Smooth muscle cell (in vitro differentiated cells): ENCODE data around the gene SUSD4. TPM values are rescaled to one million over a fixed set of nuclear protein-coding genes. Genes with fewer than 3 reads are reported as not detected.
A peak's percentile ranks its signal among the peaks of the same experiment; 100 is the strongest.

Source experiments
- DNase-seq: peaks from one replicate; lab custom pipeline; 2025; ENCODE audit not compliant: unreplicated experiment; lab: John Stamatoyannopoulos, UW
- H2AFZ ChIP-seq: fragments of 200-600 bp; sonication (generic); 2 replicates; pipeline ENCODE4 v1.6.0; 2016; ENCODE audit warnings: antibody characterized with exemption, low read depth, mild to moderate bottlenecking
- H3F3A ChIP-seq: fragments of 200-600 bp; sonication (generic); 2 replicates; pipeline ENCODE4 v1.6.0; 2017; ENCODE audit warnings: antibody characterized with exemption, low read depth
- H3K27ac ChIP-seq: fragments of 200-600 bp; sonication (generic); 2 replicates; pipeline ENCODE4 v1.5.1; 2016; ENCODE audit warnings: low read depth, mild to moderate bottlenecking
- H3K27me3 ChIP-seq: fragments of 200-600 bp; sonication (generic); 2 replicates; pipeline ENCODE4 v1.6.1; 2016; ENCODE audit warnings: low read depth, mild to moderate bottlenecking
- H3K36me3 ChIP-seq: fragments of 200-600 bp; sonication (generic); 2 replicates; pipeline ENCODE4 v1.5.1; 2016; ENCODE audit warnings: low read depth
- H3K4me1 ChIP-seq: fragments of 200-600 bp; sonication (generic); 2 replicates; pipeline ENCODE4 v1.5.1; 2016; ENCODE audit warnings: low read depth
- H3K4me2 ChIP-seq: fragments of 200-600 bp; sonication (generic); 2 replicates; pipeline ENCODE4 v1.6.0; 2016; ENCODE audit warnings: mild to moderate bottlenecking
- H3K4me3 ChIP-seq: fragments of 200-600 bp; sonication (generic); 2 replicates; pipeline ENCODE4 v1.5.1; 2016; ENCODE audit warnings: mild to moderate bottlenecking
- H3K79me2 ChIP-seq: fragments of 200-600 bp; sonication (generic); 2 replicates; pipeline ENCODE4 v1.6.0; 2016; ENCODE audit warnings: low read depth, mild to moderate bottlenecking
- H3K9ac ChIP-seq: fragments of 200-600 bp; sonication (generic); 2 replicates; pipeline ENCODE4 v1.6.0; 2016; ENCODE audit warnings: low read depth
- H3K9me3 ChIP-seq: fragments of 200-600 bp; sonication (generic); replicated peaks from 2 replicates; pipeline ENCODE4 v1.5.1; 2016; ENCODE audit warnings: low read depth
- H4K20me1 ChIP-seq: fragments of 200-600 bp; sonication (generic); 2 replicates; pipeline ENCODE4 v1.6.0; 2016; ENCODE audit warnings: low read depth
- CTCF ChIP-seq: fragments of 200-600 bp; sonication (generic); IDR thresholded peaks from 2 replicates; pipeline ENCODE4 v1.5.1; 2017; ENCODE audit warnings: borderline replicate concordance, mild to moderate bottlenecking, antibody characterized with exemption; ENCODE audit not compliant: insufficient read depth, poor library complexity, severe bottlenecking
- WGBS: methylation state at CpG from one replicate; pipeline ENCODE4 v1.1.7; 2016; ENCODE audit warnings: low lambda C conversion rate; 5-methylcytosine and 5-hydroxymethylcytosine counted together
- polyA plus RNA-seq: library from polyadenylated mRNA; unstranded; fragments of >200 nt; fragmentation: Nextera tagmentation; extraction: Ambion mirVana; gene quantifications from 2 replicates; pipeline ENCODE4 v1.2.1, GENCODE V29; 2016
- total RNA-seq: library from RNA; depleted of rRNA; stranded (reverse); fragments of >200 nt; gene quantifications from 2 replicates; pipeline ENCODE4 v1.2.3, GENCODE V29; 2014

Gene SUSD4
- total and polyA plus RNA-seq, 2 experiments from 2014 or later, result 4.5 to 5.1 TPM

GRCh38 chr1:223228931-223229528 lies 134.9 kb downstream of the SUSD4 start:
- 92% methylated on average over 12 of the region's 12 CpGs for WGBS
- no peaks in the 10 kb centered on the region for H3K9me3 ChIP-seq
- no peak overlapping the region for H3K4me3 ChIP-seq
- no peaks in the 10 kb centered on the region for H4K20me1 ChIP-seq
- peaks cover 27% of the 10 kb centered on the region for H3K4me1 ChIP-seq
- H3K27ac ChIP-seq, result peak overlapping the region; percentile 99
- no peak for DNase-seq
- H2AFZ ChIP-seq, result no peak overlapping the region
- peaks cover 7% of the 10 kb centered on the region for H3F3A ChIP-seq
- H3K27me3 ChIP-seq, result no peaks in the 10 kb centered on the region
- peak overlapping the region; percentile 77 for H3K4me2 ChIP-seq
- no peaks in the 10 kb centered on the region for H3K36me3 ChIP-seq
- no peak overlapping the region for H3K9ac ChIP-seq
- TF ChIP-seq CTCF, result no peak
- no peaks in the 10 kb centered on the region for H3K79me2 ChIP-seq

- H3K36me3 ChIP-seq, result no peaks in the 10 kb centered on the region
- H3K4me2 ChIP-seq, result no peak overlapping the region
- H2AFZ ChIP-seq, result no peak overlapping the region
- peaks cover 21% of the 10 kb centered on the region for H3K4me1 ChIP-seq
- no peaks in the 10 kb centered on the region for H3K79me2 ChIP-seq
- H3K9ac ChIP-seq, result no peak overlapping the region
- peaks cover 7% of the 10 kb centered on the region for H3F3A ChIP-seq
- no peak overlapping the region for H3K27ac ChIP-seq
- H3K9me3 ChIP-seq, result no peaks in the 10 kb centered on the region
- no peak for DNase-seq
- no peaks in the 10 kb centered on the region for H4K20me1 ChIP-seq
- WGBS, result 82% methylated on average over 2 of the region's 2 CpGs
- TF ChIP-seq CTCF, result no peak
- no peak overlapping the region for H3K4me3 ChIP-seq
- H3K27me3 ChIP-seq, result no peaks in the 10 kb centered on the region
Observed at GRCh38 chr1:223228201-223228600, 135.8 kb downstream of the SUSD4 start.

GRCh38 chr1:223227486-223228196 lies 136.3 kb downstream of the SUSD4 start:
- Histone ChIP-seq H3K9me3 (no peaks in the 10 kb centered on the region), H2AFZ (no peak overlapping the region), H3K9ac (no peak overlapping the region), H3K4me3 (no peak overlapping the region), H3K27me3 (no peaks in the 10 kb centered on the region), H4K20me1 (no peaks in the 10 kb centered on the region), H3K27ac (no peak overlapping the region), H3K4me2 (no peak overlapping the region), H3K36me3 (no peaks in the 10 kb centered on the region), H3K79me2 (no peaks in the 10 kb centered on the region), H3K4me1 (peaks cover 16% of the 10 kb centered on the region), H3F3A (peaks cover 7% of the 10 kb centered on the region)
- no peak for DNase-seq
- no peak for TF ChIP-seq CTCF
- WGBS, result 87% methylated on average over 12 of the region's 12 CpGs
